ENCODE results near the gene CHAC2.

DNA sequence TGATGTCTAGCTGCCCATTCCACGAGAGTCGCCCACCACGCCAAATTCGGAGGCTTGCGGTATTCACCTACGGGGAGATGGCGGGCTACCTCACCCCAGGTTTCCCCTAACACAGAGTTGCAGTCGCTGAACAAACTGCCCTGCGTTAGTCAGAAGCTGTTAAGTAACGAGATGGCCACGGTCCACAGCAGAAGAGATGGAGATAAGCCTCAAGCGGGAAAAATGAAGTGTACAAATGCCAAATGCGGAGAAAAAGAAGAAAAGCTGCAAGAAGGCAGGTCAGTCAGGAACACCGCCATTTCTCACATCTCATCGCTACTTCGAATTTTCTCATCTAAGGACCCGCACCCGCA is 18.7 kb downstream of the CHAC2 start:
- TF ChIP-seq POLR2A (IDR thresholded peaks at IDR 0.05): no peak
- TF ChIP-seq, protein P1, sequence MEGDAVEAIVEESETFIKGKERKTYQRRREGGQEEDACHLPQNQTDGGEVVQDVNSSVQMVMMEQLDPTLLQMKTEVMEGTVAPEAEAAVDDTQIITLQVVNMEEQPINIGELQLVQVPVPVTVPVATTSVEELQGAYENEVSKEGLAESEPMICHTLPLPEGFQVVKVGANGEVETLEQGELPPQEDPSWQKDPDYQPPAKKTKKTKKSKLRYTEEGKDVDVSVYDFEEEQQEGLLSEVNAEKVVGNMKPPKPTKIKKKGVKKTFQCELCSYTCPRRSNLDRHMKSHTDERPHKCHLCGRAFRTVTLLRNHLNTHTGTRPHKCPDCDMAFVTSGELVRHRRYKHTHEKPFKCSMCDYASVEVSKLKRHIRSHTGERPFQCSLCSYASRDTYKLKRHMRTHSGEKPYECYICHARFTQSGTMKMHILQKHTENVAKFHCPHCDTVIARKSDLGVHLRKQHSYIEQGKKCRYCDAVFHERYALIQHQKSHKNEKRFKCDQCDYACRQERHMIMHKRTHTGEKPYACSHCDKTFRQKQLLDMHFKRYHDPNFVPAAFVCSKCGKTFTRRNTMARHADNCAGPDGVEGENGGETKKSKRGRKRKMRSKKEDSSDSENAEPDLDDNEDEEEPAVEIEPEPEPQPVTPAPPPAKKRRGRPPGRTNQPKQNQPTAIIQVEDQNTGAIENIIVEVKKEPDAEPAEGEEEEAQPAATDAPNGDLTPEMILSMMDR (IDR thresholded peaks at IDR 0.05): no peak
